Activated CD4-positive, alpha-beta T cell treated with anti-CD3 and anti-CD28 coated beads, Interleukin-2, amount 10 ng/mL, durations not matched to agents 7 days and 5 days (primary cell): ENCODE results near the gene NTN3. TPM values are rescaled to one million over a fixed set of nuclear protein-coding genes. Genes with fewer than 3 reads are reported as not detected.
A peak's percentile ranks its signal among the peaks of the same experiment; 100 is the strongest.

ENCODE experiments used
- CTCF ChIA-PET: fragments of 350-600 bp; sonication (Branson Sonifier 250); formaldehyde crosslinking; loops from one replicate; lab custom pipeline; 2021; ENCODE audit warnings: antibody characterized with exemption; lab: Charles Lee
- POLR2A ChIA-PET: fragments of 350-600 bp; sonication (Branson Sonifier 250); formaldehyde crosslinking; loops from one replicate; lab custom pipeline; 2021; ENCODE audit warnings: antibody characterized with exemption; lab: Charles Lee
- DNase-seq: peaks from one replicate; pipeline ENCODE4 v3.0.0-alpha.2; 2020
- H3K27ac Mint-ChIP-seq: one replicate; pipeline ENCODE4 v1.8.0; 2021; ENCODE audit warnings: mild to moderate bottlenecking, moderate library complexity, mixed read lengths
- H3K27me3 Mint-ChIP-seq: one replicate; pipeline ENCODE4 v1.8.0; 2021; ENCODE audit warnings: mixed read lengths
- H3K36me3 Mint-ChIP-seq: one replicate; pipeline ENCODE4 v1.8.0; 2021; ENCODE audit warnings: low read depth, mixed read lengths
- H3K4me1 Mint-ChIP-seq: one replicate; pipeline ENCODE4 v1.8.0; 2021; ENCODE audit warnings: mixed read lengths
- H3K4me3 Mint-ChIP-seq: one replicate; pipeline ENCODE4 v1.8.0; 2021; ENCODE audit warnings: mild to moderate bottlenecking, moderate library complexity, mixed read lengths
- H3K9me3 Mint-ChIP-seq: one replicate; pipeline ENCODE4 v1.8.0; 2021; ENCODE audit warnings: mixed read lengths
- total RNA-seq, 2 experiments: library from RNA; stranded (reverse); gene quantifications; one replicate each; pipeline ENCODE4 v1.2.3, GENCODE V29; 2021

The NTN3 gene
- total RNA-seq, 2 experiments from 2014 or later = not detected

DNA sequence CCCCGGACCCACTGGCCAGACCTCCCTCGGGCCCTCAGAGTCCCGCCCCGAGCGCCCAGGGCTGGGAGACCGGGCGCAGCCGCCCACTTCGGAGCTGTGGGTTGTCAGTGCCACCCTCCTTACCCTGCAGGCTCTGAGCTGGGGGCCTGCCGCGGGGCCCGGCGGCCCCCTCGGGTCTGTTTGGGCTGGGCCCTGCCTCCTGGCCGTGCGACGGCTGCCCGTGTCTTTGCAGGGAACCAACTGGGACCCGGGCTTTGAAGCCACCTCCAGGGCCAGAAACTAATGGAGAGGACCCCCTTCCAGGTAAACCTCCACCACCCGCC, 10.7 kb upstream of the NTN3 start:
- Mint-ChIP-seq H3K9me3 (no peaks in the 10 kb centered on the region), H3K36me3 (peaks cover 18% of the 10 kb centered on the region), H3K27me3 (no peaks in the 10 kb centered on the region), H3K4me3 (peak overlapping the region; percentile 79), H3K4me1 (peaks cover 18% of the 10 kb centered on the region), H3K27ac (no peak overlapping the region)
- CTCF ChIA-PET = interaction anchor here (1.1 to 1.7 kb wide), 3 partner anchors 20 to 41 kb away, joined by 3 to 5 read pairs (median 4); no protein-coding TSS in a partner anchor
- POLR2A ChIA-PET = no interaction called here
- DNase-seq = no peak

- no peak for DNase-seq
- Mint-ChIP-seq H3K4me1 (peaks cover 18% of the 10 kb centered on the region), H3K27me3 (no peaks in the 10 kb centered on the region), H3K36me3 (peaks cover 16% of the 10 kb centered on the region), H3K27ac (no peak overlapping the region), H3K4me3 (peak overlapping the region; percentile 63), H3K9me3 (no peaks in the 10 kb centered on the region)
- POLR2A ChIA-PET = no interaction called here
- CTCF ChIA-PET = interaction anchor here (1.1 to 1.7 kb wide), 3 partner anchors 9 to 40 kb away, joined by 3 to 5 read pairs (median 3); no protein-coding TSS in a partner anchor
These were observed 10.2 kb upstream of the NTN3 start for GRCh38 chr16:2460916-2461315.

- Mint-ChIP-seq H3K4me1 (peaks cover 19% of the 10 kb centered on the region), H3K36me3 (peaks cover 6% of the 10 kb centered on the region), H3K27ac (no peak overlapping the region), H3K4me3 (no peak overlapping the region), H3K9me3 (no peaks in the 10 kb centered on the region), H3K27me3 (peaks cover 7% of the 10 kb centered on the region)
- ChIA-PET POLR2A (no interaction called here), CTCF (interaction anchor here (1.4 kb wide), 1 partner anchor 8 kb away, joined by 3 read pairs; no protein-coding TSS in a partner anchor)
- DNase-seq = no peak
These were observed 8.8 kb upstream of the NTN3 start for GRCh38 chr16:2462031-2462866.

- ChIA-PET CTCF (no interaction called here), POLR2A (interaction anchor here (0.6 kb wide), 1 partner anchor 23 kb away, joined by 3 read pairs; no protein-coding TSS in a partner anchor)
- Mint-ChIP-seq H3K4me1 (peaks cover 14% of the 10 kb centered on the region), H3K27me3 (peaks cover 20% of the 10 kb centered on the region), H3K36me3 (no peaks in the 10 kb centered on the region), H3K4me3 (no peak overlapping the region), H3K27ac (no peak overlapping the region), H3K9me3 (no peaks in the 10 kb centered on the region)
- no peak for DNase-seq
These were observed 6.8 kb upstream of the NTN3 start for GRCh38 chr16:2464333-2464732.

- peaks cover 10% of the 10 kb centered on the region for H3K4me1 Mint-ChIP-seq
- no peak overlapping the region for H3K27ac Mint-ChIP-seq
- ChIA-PET CTCF (interaction anchor here (1.0 to 1.1 kb wide), 2 partner anchors 12 to 13 kb away, joined by 3 read pairs; no protein-coding TSS in a partner anchor), POLR2A (no interaction called here)
- no peaks in the 10 kb centered on the region for H3K36me3 Mint-ChIP-seq
- peaks cover 34% of the 10 kb centered on the region for H3K27me3 Mint-ChIP-seq
- no peaks in the 10 kb centered on the region for H3K9me3 Mint-ChIP-seq
- H3K4me3 Mint-ChIP-seq = no peak overlapping the region
- DNase-seq = no peak
These were observed 5.3 kb upstream of the NTN3 start for GRCh38 chr16:2465653-2466415.

GRCh38 chr16:2466667-2467527, 4.2 kb upstream of the NTN3 start:
- H3K27me3 Mint-ChIP-seq = peaks cover 34% of the 10 kb centered on the region
- DNase-seq = no peak
- no peak overlapping the region for H3K4me3 Mint-ChIP-seq
- peak overlapping the region; percentile 19 for H3K27ac Mint-ChIP-seq
- no peaks in the 10 kb centered on the region for H3K36me3 Mint-ChIP-seq
- ChIA-PET POLR2A (no interaction called here), CTCF (interaction anchor here (1.0 kb wide), 1 partner anchor 14 kb away, joined by 3 read pairs; no protein-coding TSS in a partner anchor)
- H3K9me3 Mint-ChIP-seq = no peaks in the 10 kb centered on the region
- peaks cover 10% of the 10 kb centered on the region for H3K4me1 Mint-ChIP-seq

DNA sequence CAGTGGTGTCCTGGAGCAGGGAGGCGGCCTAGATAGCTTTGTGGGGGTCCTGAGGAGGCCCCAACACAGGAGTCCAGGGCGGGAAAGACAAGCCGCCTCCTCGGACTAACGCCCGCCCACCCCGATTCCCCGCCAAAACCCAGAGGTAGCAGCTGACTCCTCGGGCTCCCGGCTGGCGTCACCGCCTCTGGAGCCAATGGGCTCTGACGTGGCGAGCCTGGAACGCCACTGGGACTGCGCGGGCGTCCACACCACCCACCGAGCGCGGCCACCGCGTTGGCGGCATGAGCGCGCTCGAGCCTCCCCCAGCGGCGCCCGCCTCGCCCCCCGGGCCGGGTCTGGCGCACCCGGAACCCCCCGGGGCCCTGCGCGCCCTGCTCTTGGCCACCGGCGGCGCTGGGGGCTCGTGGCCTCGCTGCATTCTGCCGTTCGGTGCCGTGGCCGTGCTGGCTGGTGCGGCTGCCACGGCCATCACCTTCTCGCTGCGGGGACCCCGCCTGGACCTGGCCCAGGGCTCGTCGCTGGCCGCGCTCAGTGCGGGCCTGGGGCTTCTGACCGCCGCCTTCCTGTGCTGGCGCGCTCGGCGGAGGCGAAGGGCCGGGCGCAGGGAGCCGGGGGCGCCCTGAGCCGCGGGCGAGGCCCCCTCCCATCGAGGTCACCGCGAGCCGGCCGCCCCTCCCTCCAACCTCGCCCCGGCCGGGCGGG, 3.4 kb upstream of the NTN3 start:
- peaks cover 10% of the 10 kb centered on the region for H3K4me1 Mint-ChIP-seq
- CTCF ChIA-PET = interaction anchor here (0.9 to 1.2 kb wide), 2 partner anchors 10 to 11 kb away, joined by 3 to 4 read pairs; no protein-coding TSS in a partner anchor
- no peak for DNase-seq
- no peak overlapping the region for H3K4me3 Mint-ChIP-seq
- peaks cover 34% of the 10 kb centered on the region for H3K27me3 Mint-ChIP-seq
- H3K9me3 Mint-ChIP-seq = no peaks in the 10 kb centered on the region
- no peak overlapping the region for H3K27ac Mint-ChIP-seq
- POLR2A ChIA-PET = no interaction called here
- no peaks in the 10 kb centered on the region for H3K36me3 Mint-ChIP-seq

DNA sequence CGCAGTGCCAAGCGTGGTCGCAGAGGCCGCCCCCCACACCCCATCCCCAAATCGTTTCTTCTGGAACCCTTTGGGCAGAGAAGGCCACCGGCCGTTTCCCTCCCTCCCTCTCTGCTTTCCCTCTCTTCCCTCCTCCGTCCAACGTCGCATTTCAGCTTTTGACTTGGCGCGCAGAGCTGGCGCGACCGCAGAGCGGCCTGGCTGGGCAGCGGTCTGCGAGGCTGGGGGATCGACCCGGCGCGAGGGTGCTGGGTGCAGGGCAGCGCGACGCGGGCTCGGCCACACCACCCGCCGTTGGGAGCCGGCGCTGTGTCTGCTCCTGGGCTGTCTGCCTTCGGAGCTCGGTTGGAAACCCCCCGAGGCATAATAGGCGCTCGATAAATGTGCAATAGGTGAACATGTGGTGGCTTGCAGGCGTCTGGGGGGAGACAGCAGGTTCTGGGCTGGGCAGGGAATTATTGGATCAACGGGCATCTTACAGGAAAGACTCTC, 2.8 kb upstream of the NTN3 start:
- Mint-ChIP-seq H3K4me3 (no peak overlapping the region), H3K27me3 (peaks cover 40% of the 10 kb centered on the region), H3K27ac (no peak overlapping the region), H3K9me3 (no peaks in the 10 kb centered on the region), H3K36me3 (no peaks in the 10 kb centered on the region), H3K4me1 (peaks cover 10% of the 10 kb centered on the region)
- ChIA-PET POLR2A (no interaction called here), CTCF (interaction anchor here (0.9 to 1.2 kb wide), 3 partner anchors 9 to 128 kb away, joined by 3 to 4 read pairs (median 3); partner anchors contain the start of gene ABCA3)
- no peak for DNase-seq

DNA sequence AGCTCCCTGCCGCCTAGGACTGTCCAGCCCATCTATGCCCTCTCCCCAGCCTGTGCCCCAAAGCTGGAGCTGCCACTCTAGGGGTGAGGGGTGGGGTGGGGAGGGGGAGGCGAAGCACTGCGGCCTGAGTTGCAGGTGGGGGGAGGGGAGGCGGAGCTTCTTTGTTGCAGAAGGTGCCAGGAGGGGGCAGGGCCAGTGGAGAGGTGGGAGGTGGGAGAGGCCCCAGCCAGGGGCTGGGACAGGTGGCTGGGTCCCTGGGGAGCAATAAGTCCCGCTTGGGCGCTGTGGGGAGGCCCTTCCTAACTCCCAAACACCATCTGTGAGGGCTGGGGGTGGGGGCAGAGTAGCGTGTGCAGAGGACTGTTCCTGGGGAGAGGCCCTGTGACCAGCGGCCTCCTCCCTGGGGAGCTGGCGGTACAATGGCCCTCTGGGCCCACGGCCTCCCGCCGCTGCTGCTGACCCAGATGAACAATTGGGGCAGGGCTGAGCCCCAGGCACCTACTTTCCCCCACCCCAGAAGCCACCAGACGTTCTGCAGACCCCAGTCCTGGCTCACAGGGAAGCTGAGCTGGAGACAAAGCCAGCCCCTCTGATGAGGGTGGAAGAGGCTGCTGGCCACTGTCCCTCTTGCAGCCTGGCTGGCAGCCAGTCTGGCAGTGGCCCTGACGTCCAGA, 2.2 kb upstream of the NTN3 start:
- H3K9me3 Mint-ChIP-seq = no peaks in the 10 kb centered on the region
- POLR2A ChIA-PET = no interaction called here

GRCh38 chr16:2469399-2470233, 1.5 kb upstream of the NTN3 start:
- peaks cover 11% of the 10 kb centered on the region for H3K4me1 Mint-ChIP-seq
- peaks cover 42% of the 10 kb centered on the region for H3K27me3 Mint-ChIP-seq
- CTCF ChIA-PET = interaction anchor here (0.9 to 1.6 kb wide), 4 partner anchors 8 to 129 kb away, joined by 3 to 5 read pairs (median 3); partner anchors contain the start of genes ABCA3 and CCNF
- no peaks in the 10 kb centered on the region for H3K9me3 Mint-ChIP-seq
- H3K27ac Mint-ChIP-seq = peak overlapping the region; percentile 13
- no peak for DNase-seq
- H3K36me3 Mint-ChIP-seq = no peaks in the 10 kb centered on the region
- no peak overlapping the region for H3K4me3 Mint-ChIP-seq
- POLR2A ChIA-PET = no interaction called here

More for the DNA sequence above, 2.2 kb upstream of the NTN3 start:
- H3K4me1 Mint-ChIP-seq = peaks cover 11% of the 10 kb centered on the region
- CTCF ChIA-PET = interaction anchor here (0.9 to 1.6 kb wide), 6 partner anchors 7 to 129 kb away, joined by 3 to 5 read pairs (median 3); partner anchors contain the start of genes ABCA3 and CCNF
- H3K27me3 Mint-ChIP-seq = peaks cover 42% of the 10 kb centered on the region
- no peak overlapping the region for H3K4me3 Mint-ChIP-seq
- H3K27ac Mint-ChIP-seq = no peak overlapping the region
- no peaks in the 10 kb centered on the region for H3K36me3 Mint-ChIP-seq
- DNase-seq = no peak
